Activated B cell treated with CpG ODN at 0.5 μM for 24 hours (primary cell): ENCODE results near the gene RAB8A. TPM values are rescaled to one million over a fixed set of nuclear protein-coding genes. Genes with fewer than 3 reads are reported as not detected.

ENCODE experiments used
- ATAC-seq: fragments of 200-7000 bp; cut with Tn5 transposase; one replicate; pipeline ENCODE4 v1.10.0; 2021; ENCODE audit warnings: low read depth, mild to moderate bottlenecking, moderate library complexity
- CTCF ChIA-PET: fragments of 350-600 bp; sonication (Branson Sonifier 250); formaldehyde crosslinking; loops from one replicate; lab custom pipeline; 2021; ENCODE audit warnings: antibody characterized with exemption; lab: Charles Lee
- POLR2A ChIA-PET: fragments of 350-600 bp; sonication (Branson Sonifier 250); formaldehyde crosslinking; loops from one replicate; lab custom pipeline; 2021; ENCODE audit warnings: antibody characterized with exemption; lab: Charles Lee
- DNase-seq: peaks from one replicate; pipeline ENCODE4 v3.0.0; 2022
- H3K27ac Mint-ChIP-seq: one replicate; pipeline ENCODE4 v1.8.0; 2020; ENCODE audit warnings: mixed read lengths
- H3K27me3 Mint-ChIP-seq: one replicate; pipeline ENCODE4 v1.8.0; 2021; ENCODE audit warnings: mixed read lengths
- H3K36me3 Mint-ChIP-seq: one replicate; pipeline ENCODE4 v1.8.0; 2021; ENCODE audit warnings: low read depth, mixed read lengths
- H3K4me1 Mint-ChIP-seq: one replicate; pipeline ENCODE4 v1.8.0; 2021; ENCODE audit warnings: mixed read lengths
- H3K4me3 Mint-ChIP-seq: one replicate; pipeline ENCODE4 v1.8.0; 2020; ENCODE audit warnings: mild to moderate bottlenecking, mixed read lengths
- H3K9me3 Mint-ChIP-seq: one replicate; pipeline ENCODE4 v1.8.0; 2020; ENCODE audit warnings: mixed read lengths
- intact Hi-C: fragments of 100-400 bp; cut with micrococcal nuclease; formaldehyde crosslinking; loops from one replicate; pipeline ENCODE4 v1.15.1; 2024
- total RNA-seq: library from RNA; stranded (reverse); gene quantifications from 2 replicates; pipeline ENCODE4 v1.2.3, GENCODE V29; 2022
- TF ChIP-seq, protein P1 (sequence below): fragments of 200-600 bp; IDR thresholded peaks from one replicate; pipeline ENCODE4 v1.8.0; 2022; ENCODE audit warnings: antibody characterized with exemption, mild to moderate bottlenecking

The RAB8A gene
- total RNA-seq: 157 and 171 TPM in 2 replicates

GRCh38 chr19:16111160-16111908, at the start of gene RAB8A:
Gene RAB8A, plus strand, starts transcription at chr19:16111889. Its CDS starts 13 bp downstream, at chr19:16111902.
- DNase-seq (peak; percentile 100), ATAC-seq (peak; percentile 90)
- Mint-ChIP-seq H3K9me3 (no peaks in the 10 kb centered on the region), H3K4me3 (peak within 1 kb of the TSS; percentile 99), H3K27me3 (no peaks in the 10 kb centered on the region), H3K4me1 (peaks cover 46% of the 10 kb centered on the region), H3K36me3 (peaks cover 35% of the 10 kb centered on the region), H3K27ac (peak within 1 kb of the TSS; percentile 97)
- POLR2A ChIA-PET: interaction anchor here (0.7 to 4.0 kb wide), 23 partner anchors 8 to 482 kb away, joined by 3 to 61 read pairs (median 5); partner anchors contain the start of genes AP1M1, FAM32A, HSH2D and TPM4
- CTCF ChIA-PET: interaction anchor here (0.5 to 1.5 kb wide), 13 partner anchors 16 to 378 kb away, joined by 3 to 8 read pairs (median 3); partner anchors contain the start of gene HSH2D
- intact Hi-C loops: loop anchor here (1.0 to 10.0 kb wide), 11 partner anchors 32 to 986 kb away; partner anchors contain the start of genes C19orf44, CALR3, FAM32A and HSH2D
- TF ChIP-seq, protein P1, sequence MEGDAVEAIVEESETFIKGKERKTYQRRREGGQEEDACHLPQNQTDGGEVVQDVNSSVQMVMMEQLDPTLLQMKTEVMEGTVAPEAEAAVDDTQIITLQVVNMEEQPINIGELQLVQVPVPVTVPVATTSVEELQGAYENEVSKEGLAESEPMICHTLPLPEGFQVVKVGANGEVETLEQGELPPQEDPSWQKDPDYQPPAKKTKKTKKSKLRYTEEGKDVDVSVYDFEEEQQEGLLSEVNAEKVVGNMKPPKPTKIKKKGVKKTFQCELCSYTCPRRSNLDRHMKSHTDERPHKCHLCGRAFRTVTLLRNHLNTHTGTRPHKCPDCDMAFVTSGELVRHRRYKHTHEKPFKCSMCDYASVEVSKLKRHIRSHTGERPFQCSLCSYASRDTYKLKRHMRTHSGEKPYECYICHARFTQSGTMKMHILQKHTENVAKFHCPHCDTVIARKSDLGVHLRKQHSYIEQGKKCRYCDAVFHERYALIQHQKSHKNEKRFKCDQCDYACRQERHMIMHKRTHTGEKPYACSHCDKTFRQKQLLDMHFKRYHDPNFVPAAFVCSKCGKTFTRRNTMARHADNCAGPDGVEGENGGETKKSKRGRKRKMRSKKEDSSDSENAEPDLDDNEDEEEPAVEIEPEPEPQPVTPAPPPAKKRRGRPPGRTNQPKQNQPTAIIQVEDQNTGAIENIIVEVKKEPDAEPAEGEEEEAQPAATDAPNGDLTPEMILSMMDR: peak; percentile 73

DNA sequence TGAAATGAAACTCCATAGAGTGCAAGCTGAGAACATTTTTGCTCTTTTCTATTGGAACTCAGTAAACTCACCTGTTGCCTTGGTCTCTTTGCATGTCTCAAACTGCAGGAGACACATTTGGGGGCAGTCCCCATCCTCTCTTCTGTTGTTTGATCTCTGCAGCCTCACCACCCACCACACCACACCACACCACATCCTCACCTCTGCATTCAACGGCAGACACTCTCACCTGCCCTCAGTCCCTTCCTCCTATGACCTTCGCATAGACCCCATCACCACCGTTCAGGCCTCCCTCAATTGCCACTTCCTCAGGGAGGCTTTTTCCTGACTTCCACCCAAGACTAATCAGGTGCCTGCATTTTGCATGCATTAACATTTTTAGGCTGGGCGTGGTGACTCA, 49.7 kb upstream of the RAB8A start:
- ChIA-PET POLR2A (interaction anchor here (0.7 to 1.7 kb wide), 3 partner anchors 11 to 124 kb away, joined by 3 to 4 read pairs (median 3); partner anchors contain the start of gene FAM32A), CTCF (interaction anchor here (0.7 to 3.3 kb wide), 11 partner anchors 9 to 338 kb away, joined by 3 to 17 read pairs (median 7); partner anchors contain the start of genes FAM32A and TPM4)
- intact Hi-C loops: no loop called here
- TF ChIP-seq, protein P1: no peak
- Mint-ChIP-seq H3K36me3 (no peaks in the 10 kb centered on the region), H3K9me3 (no peaks in the 10 kb centered on the region), H3K27ac (no peak overlapping the region), H3K27me3 (peaks cover 3% of the 10 kb centered on the region), H3K4me3 (no peak overlapping the region), H3K4me1 (peaks cover 10% of the 10 kb centered on the region)
- DNase-seq (no peak), ATAC-seq (no peak)

DNA sequence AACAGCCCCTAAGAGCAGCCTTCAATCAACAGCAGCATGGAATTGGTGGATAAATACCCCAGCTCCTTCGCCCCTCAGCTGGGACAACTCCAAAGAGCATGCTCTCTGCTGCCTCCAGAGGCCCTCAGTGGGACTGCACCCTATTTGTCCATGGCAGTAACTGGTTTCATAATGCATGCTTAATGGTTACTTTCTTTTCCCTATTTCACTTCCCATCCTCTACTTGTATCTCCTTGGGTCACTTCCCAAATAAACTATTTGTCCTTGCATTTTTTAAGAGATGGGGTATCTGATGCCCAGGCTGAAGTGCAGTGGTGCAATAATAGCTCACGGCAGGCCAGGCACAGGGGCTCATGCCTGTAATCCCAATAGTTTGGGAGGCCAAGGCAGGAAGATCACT, 48.9 kb upstream of the RAB8A start:
- Mint-ChIP-seq H3K4me1 (peaks cover 10% of the 10 kb centered on the region), H3K27ac (no peak overlapping the region), H3K27me3 (peaks cover 3% of the 10 kb centered on the region), H3K36me3 (no peaks in the 10 kb centered on the region), H3K4me3 (no peak overlapping the region), H3K9me3 (no peaks in the 10 kb centered on the region)
- ChIA-PET POLR2A (interaction anchor here (0.5 to 1.7 kb wide), 9 partner anchors 11 to 1265 kb away, joined by 3 to 10 read pairs (median 4); partner anchors contain the start of genes FAM32A and TPM4), CTCF (interaction anchor here (0.7 to 3.3 kb wide), 20 partner anchors 8 to 433 kb away, joined by 3 to 17 read pairs (median 5); partner anchors contain the start of genes FAM32A, HSH2D and TPM4)
- TF ChIP-seq, protein P1: peak; percentile 80
- peak; percentile 63 for DNase-seq
- intact Hi-C loops: no loop called here
- ATAC-seq: peak; percentile 92

DNA sequence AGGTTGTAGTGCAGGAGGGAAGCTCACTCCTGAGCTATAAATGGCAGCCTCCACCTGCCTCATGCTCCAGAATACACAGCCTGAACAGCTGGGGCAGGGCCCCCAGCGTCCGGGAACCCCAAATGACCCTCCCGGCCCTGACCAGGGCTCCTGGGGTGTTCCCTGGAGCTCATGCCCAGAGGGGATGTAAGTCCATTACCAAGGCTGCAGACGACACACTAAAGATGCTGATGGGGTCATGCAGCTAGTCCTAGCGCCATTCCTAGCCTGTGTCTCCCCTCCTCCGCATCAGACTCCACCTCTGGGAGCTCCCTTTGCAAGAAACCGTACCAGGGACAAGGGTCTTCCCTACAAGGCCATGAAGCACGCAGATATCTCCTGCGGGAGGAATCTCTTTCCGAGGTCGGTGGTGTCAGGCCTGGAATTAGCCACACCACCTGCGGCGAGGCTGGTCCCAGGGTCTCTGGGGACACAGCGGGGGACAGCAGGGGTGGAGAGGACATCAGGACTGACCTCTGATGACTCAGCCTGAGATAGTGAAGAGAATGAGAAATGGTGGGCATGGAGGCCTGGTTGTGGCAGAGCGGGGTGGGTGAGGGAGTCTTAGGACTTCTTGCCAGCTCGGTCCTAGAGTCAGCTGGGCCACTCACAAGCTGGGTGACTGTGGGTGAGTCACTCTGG, 47.3 kb upstream of the RAB8A start:
- POLR2A ChIA-PET: interaction anchor here (0.6 to 1.7 kb wide), 6 partner anchors 12 to 118 kb away, joined by 3 to 17 read pairs (median 4); partner anchors contain the start of gene TPM4
- TF ChIP-seq, protein P1: no peak
- Mint-ChIP-seq H3K27ac (no peak overlapping the region), H3K9me3 (no peaks in the 10 kb centered on the region), H3K36me3 (no peaks in the 10 kb centered on the region), H3K4me1 (peaks cover 10% of the 10 kb centered on the region), H3K27me3 (no peaks in the 10 kb centered on the region), H3K4me3 (no peak overlapping the region)
- DNase-seq: no peak
- CTCF ChIA-PET: interaction anchor here (1.0 to 3.9 kb wide), 6 partner anchors 11 to 435 kb away, joined by 4 to 19 read pairs (median 8); partner anchors contain the start of gene TPM4
- ATAC-seq: no peak
- intact Hi-C loops: no loop called here
